Measurements from ENCODE around the gene PPP1R7.
"Not testable (repeated sequence)": the region's sequence is repeated elsewhere in the genome, so short reads cannot be mapped to it uniquely, and the experiment has no call there.

The PPP1R7 gene, protein sequence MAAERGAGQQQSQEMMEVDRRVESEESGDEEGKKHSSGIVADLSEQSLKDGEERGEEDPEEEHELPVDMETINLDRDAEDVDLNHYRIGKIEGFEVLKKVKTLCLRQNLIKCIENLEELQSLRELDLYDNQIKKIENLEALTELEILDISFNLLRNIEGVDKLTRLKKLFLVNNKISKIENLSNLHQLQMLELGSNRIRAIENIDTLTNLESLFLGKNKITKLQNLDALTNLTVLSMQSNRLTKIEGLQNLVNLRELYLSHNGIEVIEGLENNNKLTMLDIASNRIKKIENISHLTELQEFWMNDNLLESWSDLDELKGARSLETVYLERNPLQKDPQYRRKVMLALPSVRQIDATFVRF

DNA sequence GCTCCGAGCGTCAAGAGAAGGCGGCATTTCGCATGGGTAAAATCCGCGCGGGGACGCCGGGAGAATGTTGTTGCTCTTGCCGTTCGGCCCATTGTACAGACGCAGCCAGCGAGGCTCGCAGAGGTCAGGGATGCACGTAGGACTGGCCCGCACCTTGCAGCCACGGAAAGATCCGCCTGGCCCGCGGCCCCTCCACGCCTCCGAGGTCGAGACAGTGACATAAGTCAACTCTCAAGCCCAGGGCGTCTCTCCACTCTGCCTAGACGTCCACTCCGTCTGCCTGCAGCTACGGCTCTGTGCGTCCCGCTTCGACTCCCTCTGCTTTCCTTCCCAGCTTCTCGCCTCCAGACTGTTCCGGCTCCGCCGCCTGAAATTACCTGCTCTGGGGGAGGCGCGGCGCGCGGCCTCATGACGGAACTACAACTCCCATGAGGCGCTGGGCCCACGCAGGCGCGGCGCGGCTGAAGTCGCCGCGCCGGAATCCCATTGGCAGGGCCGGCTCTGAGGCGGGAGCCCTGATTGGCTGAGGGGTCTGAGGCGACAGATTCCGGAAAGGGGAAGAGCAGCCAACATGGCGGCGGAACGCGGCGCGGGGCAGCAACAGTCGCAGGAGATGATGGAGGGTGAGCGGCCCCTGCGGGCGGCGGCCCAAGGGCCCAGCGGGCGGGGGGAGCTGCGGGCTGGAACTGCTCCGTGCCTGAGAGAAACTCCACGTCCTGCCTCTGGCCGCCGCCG lies at the start of gene PPP1R7:
Gene PPP1R7, plus strand, starts transcription at position 543 of the 735 bp plus-strand sequence. Its CDS starts 29 bp downstream, at position 572.
- peak; percentile 58 for DNase-seq

DNA sequence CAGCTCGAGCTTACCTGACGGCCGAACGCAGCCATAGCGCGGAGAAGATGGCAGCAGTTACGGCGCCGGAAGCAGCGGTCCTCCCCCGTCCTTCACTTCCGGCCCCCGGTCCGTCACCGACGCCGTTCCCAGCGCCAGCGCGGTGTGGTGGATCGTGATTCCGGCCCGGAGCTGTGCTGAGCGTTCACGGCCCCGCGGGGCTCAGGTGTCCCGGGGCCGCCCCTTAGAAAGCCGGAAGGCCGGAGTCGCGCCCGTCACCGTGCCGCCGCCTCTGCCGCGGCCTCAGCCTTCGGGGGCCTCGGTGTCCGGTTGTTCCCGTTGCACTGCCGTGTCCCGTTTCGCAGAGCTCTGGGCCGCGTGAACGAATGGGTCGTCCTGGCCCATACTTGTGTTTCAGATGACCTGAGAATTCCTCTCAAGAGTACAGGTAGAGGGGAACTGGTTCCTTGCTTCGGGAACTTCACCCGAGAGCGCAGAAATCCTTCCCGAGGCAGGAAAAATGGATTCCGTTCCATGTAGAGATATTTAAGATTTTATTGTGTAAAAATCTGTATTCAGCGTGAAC lies 47.9 kb upstream of the PPP1R7 start, which contains the start of gene MTERF4:
Gene MTERF4, minus strand, starts transcription at position 49 of the 565 bp plus-strand sequence. Its CDS starts 14 bp downstream, at position 35.
- DNase-seq: peak; percentile 13

- DNase-seq: no peak
Measured at GRCh38 chr2:241103176-241103595, 47.1 kb upstream of the PPP1R7 start.

GRCh38 chr2:241104611-241105010 lies 45.7 kb upstream of the PPP1R7 start:
- not testable (repeated sequence) for DNase-seq

DNA sequence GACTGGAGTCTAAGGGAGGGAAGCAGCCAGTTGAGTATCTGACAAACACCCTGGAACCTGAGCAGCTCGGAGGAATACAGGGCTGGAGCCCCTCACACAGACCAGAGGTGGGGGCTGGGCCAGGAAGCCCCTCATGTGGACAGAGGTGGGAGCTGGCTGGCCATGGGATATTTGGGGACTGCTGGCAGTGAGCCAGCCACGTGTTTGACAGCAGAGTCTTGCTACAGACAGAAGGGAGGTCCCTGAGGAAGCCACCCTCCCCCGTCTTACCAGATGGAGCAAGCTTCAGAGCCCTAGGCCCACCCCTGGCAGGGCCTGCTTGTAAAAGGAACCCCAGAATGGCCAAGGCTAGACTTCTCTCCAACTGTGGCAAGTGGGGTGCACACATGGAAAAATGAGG lies 44.6 kb upstream of the PPP1R7 start:
- peak; percentile 17 for DNase-seq

GRCh38 chr2:241107031-241107783 lies 43.1 kb upstream of the PPP1R7 start:
- peak; percentile 78 for DNase-seq

DNA sequence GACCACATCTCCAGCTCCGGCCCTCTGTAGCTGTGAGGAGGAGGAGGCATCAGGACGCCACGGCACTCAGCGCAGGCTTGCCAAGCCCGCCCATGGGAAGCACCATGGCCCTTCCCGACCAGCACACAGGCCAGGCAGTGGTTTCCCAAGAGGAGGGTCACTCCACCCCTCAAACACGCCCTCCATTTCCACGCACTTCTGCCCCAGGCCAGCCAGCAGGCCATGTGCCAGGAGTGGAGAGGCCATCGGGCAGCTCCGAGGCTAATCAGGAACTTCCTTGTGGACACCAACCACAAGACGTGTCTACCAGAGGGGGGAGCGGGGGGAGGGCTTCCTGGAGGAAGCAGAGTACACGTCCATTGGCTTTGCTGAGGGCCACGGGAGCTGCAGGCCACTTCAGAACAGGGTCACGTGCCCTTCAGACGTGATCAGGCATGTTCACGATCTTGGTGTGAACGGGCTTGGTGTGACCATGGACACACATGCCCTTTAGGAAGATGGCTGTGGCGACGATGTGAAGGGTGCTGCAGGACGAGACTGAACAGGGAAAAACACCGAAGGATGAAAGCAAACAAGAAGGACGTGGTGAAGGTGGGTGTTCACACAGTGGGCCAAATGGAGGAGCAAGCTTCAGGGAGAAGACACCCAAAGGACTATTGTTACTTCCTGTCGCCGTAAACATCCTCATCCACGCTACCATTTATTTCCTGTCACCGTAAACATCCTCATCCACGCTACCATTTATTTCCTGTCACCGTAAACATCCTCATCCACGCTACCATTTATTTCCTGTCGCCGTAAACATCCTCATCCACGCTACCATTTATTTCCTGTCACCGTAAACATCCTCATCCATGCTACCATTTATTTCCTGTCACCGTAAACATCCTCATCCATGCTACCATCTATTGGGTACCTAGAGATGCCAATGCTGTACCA lies 41.7 kb upstream of the PPP1R7 start:
- DNase-seq: no peak

GRCh38 chr2:241109210-241110088 lies 40.8 kb upstream of the PPP1R7 start:
- DNase-seq: no peak

DNA sequence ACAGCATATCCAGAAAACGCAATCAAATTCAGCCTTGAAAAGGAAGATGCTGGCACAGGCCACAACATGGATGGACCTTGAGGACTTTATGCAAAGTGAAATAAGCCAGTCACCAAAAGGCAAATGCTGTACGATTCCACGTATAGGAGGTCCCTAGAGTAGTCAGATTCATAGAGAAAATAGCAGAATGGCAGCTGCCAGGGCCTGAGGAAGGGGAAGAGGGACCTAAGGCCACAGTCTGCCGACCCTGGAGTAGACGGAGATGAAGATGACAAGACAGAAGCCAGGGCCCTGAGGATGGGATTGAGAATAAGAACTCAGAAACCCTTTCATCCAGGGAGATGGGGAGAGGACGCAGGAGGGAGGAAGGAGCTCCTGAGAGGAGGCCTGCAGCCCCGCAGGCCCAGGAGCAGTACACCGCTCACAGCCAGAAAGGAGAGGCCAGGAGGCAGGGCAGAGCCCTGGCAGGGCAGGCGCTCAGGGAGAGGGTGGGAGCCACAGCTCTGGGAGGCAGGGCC lies 40.1 kb upstream of the PPP1R7 start:
- no peak for DNase-seq

GRCh38 chr2:241110607-241111439 lies 39.4 kb upstream of the PPP1R7 start:
- DNase-seq: no peak

DNA sequence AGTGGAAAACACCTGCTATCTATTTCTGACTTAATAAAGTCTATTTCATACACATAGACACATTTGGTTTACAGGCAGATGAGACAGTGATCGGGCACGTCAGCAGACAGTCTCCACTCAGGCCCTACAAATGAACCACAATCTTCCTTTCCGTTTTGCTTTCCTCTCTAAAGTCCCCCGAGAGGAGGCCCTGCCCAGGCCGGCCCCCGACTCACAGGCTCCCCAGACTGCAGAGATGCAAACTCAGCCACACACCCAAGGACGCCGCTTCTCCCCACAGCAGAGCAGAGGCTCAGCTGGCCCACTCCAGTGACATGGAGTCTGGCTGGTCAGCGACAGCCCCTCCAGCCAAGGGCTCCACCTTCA lies 38.8 kb upstream of the PPP1R7 start:
- DNase-seq: no peak

- DNase-seq: no peak
Measured at GRCh38 chr2:241112046-241112445, 38.2 kb upstream of the PPP1R7 start.

GRCh38 chr2:241112592-241112991 lies 37.7 kb upstream of the PPP1R7 start:
- DNase-seq: no peak

DNA sequence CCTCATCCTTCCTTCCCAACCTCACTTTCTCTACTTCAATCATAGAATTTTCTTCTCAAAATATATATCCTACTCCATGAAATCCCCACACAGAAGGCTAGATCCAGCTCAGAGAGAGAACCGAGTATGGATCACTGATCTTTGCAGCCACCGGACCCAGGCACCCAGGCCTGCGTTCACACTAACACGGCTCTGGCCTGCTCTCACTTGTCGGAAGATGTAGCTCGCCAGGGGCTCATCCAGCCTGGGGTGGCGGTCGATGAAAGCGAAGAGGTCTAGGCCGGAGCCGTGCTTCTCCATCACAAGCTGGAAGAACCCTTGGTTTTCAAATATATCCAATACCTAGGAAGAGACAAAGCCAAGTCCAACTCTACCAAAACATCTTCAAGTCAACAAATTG lies 35.4 kb upstream of the PPP1R7 start:
- DNase-seq: no peak

DNA sequence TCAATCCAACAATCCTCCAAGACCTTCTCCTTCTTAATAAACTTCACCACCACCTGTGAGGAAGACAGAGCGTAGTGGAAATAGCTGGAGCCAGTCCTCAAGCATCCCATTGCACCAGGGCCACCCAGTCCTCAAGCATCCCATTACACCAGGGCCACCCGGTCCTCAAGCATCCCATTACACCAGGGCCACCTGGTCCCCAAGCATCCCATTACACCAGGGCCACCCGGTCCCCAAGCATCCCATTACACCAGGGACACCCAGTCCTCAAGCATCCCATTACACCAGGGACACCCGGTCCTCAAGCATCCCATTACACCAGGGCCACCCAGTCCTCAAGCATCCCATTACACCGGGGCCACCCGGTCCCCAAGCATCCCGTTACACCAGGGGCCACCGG lies 34.9 kb upstream of the PPP1R7 start:
- no peak for DNase-seq

- DNase-seq: no peak
Measured at GRCh38 chr2:241116606-241117560, 33.4 kb upstream of the PPP1R7 start.

DNA sequence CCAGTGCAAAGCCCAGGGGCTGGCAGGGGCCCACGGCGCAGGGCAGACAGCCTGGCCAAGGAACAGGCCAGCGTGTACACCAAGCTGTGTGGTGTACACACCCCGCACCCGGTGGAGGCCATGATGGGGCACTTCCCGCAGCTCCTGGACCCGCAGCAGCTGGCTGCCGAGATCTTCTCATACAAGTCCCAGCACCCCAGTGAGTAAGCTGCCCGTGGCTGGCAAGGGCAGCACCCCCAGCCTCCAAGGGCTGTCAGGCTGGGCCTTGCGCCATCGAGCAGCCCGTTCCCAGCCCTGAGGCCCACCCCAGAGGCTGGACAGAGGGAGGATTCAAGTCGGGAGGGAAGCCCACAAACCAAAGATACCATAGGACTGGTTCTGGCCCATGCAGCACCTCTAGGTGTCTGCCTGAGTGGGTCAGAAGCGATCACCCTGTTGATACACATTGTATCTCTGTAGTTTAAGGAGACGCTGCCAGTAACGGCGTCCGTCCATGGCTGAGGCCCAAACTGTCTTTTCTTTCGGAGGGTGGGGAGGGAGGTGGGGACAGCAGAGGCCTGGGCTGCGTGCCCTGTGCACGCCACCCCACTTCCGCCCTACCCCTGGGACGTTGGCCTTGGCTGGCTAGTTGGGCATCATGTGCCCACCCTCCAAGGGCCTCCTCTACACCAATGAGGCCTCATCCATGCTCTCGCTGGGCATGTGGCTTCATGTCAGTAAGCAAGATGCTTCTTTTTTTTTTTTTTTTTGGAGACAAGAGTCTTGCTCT lies 31.3 kb upstream of the PPP1R7 start:
- no peak for DNase-seq

- no peak for DNase-seq
Measured at GRCh38 chr2:241120440-241120839, 29.8 kb upstream of the PPP1R7 start.

Data from NCI-H524 treated with DMSO at 0.1 percent for 48 hours (cell line).